ENCODE measurements around the gene SNRNP35. TPM values are rescaled to one million over a fixed set of nuclear protein-coding genes. Genes with fewer than 3 reads are reported as not detected.
A peak's percentile ranks its signal among the peaks of the same experiment; 100 is the strongest.
"Not testable (repeated sequence)": the region's sequence is repeated elsewhere in the genome, so short reads cannot be mapped to it uniquely, and the experiment has no call there.

SNRNP35 gene
- total RNA-seq, 2 experiments from 2014 or later, result 26.2 to 28.6 TPM

DNA sequence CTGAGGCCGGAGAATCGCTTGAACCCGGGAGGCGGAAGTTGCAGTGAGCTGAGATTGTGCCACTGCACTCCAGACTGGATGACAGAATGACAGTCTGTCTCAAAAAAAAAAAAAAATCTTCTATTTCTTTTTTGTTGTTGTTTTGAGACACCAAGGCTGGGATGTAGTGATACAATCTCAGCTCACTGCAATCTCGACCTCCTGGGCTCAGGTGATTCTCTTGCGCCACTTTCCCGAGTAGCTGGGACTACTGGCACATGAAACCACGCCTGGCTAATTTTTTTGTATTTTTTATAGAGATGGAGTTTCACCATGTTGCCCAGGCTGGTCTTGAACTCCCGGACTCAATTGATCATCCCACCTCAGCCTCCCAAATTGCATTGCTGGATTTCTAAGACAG, 7.3 kb upstream of the SNRNP35 start:
- Mint-ChIP-seq H3K36me3 (ENCODE audit: low read depth) (peaks cover 5% of the 10 kb centered on the region), H3K4me3 (no peak overlapping the region), H3K27me3 (no peaks in the 10 kb centered on the region), H3K27ac (peak overlapping the region; percentile 19), H3K9me3 (no peaks in the 10 kb centered on the region), H3K4me1 (ENCODE audit: low read depth) (peaks cover 23% of the 10 kb centered on the region)
- H3K27me3 ChIP-seq (ENCODE audit: control insufficient read depth in 1 of 2, insufficient read depth in 2 of 2, low read length in 2 of 2), result no peaks in the 10 kb centered on the region
- ATAC-seq (ENCODE audit: poor library complexity) (no peak), DNase-seq (no peak)
- H3K36me3 ChIP-seq (ENCODE audit: insufficient read depth, low read length), result peaks cover 3% of the 10 kb centered on the region
- peaks cover 31% of the 10 kb centered on the region for H3K4me1 ChIP-seq (ENCODE audit: insufficient read depth, low read length)
- ChIA-PET CTCF (no interaction called here), POLR2A (interaction anchor here (1.5 to 3.6 kb wide), 2 partner anchors 13 to 19 kb away, joined by 3 to 43 read pairs; partner anchors contain the start of gene RILPL2)
- TF ChIP-seq CTCF (IDR thresholded peaks at IDR 0.05), result no peak
- intact Hi-C loops (cut with DNase I, micrococcal nuclease), result no loop called here
- no peak overlapping the region for H3K27ac ChIP-seq (ENCODE audit: low read depth in 1 of 2, low read length in 2 of 2)
- no peak overlapping the region for H3K4me3 ChIP-seq (ENCODE audit: low read length)
- no peaks in the 10 kb centered on the region for H3K9me3 ChIP-seq (ENCODE audit: control insufficient read depth in 1 of 2, insufficient read depth in 1 of 2, low read length in 2 of 2)

DNA sequence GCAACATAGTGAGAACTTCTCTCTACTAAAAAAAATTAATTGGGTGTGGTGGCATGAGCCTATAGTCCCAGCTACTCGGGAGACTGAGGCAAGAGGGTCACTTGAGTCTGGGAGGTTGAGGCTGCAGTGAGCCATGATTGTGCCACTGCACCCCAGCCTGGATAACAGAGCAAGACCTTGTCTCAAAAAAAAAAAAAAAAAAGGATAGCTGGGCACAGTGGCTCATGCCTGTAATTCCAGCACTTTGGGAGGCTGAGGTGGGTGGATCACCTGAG, 5.7 kb upstream of the SNRNP35 start:
- CTCF ChIA-PET, result interaction anchor here (0.6 to 1.2 kb wide), 3 partner anchors 16 to 930 kb away, joined by 3 to 4 read pairs (median 3); no protein-coding TSS in a partner anchor
- ATAC-seq (ENCODE audit: poor library complexity); H3K27me3 ChIP-seq (ENCODE audit: control insufficient read depth in 1 of 2, insufficient read depth in 2 of 2, low read length in 2 of 2); H3K27ac ChIP-seq (ENCODE audit: low read depth in 1 of 2, low read length in 2 of 2); DNase-seq; H3K36me3 Mint-ChIP-seq (ENCODE audit: low read depth); H3K4me3 ChIP-seq (ENCODE audit: low read length); H3K27ac Mint-ChIP-seq; H3K27me3 Mint-ChIP-seq; H3K36me3 ChIP-seq (ENCODE audit: insufficient read depth, low read length); intact Hi-C loops (cut with DNase I, micrococcal nuclease); H3K9me3 Mint-ChIP-seq; H3K9me3 ChIP-seq (ENCODE audit: control insufficient read depth in 1 of 2, insufficient read depth in 1 of 2, low read length in 2 of 2); H3K4me3 Mint-ChIP-seq: not testable (repeated sequence)
- peaks cover 20% of the 10 kb centered on the region for H3K4me1 ChIP-seq (ENCODE audit: insufficient read depth, low read length)
- H3K4me1 Mint-ChIP-seq (ENCODE audit: low read depth), result peaks cover 16% of the 10 kb centered on the region
- POLR2A ChIA-PET, result interaction anchor here (1.1 to 1.7 kb wide), 3 partner anchors 17 to 87 kb away, joined by 4 to 8 read pairs (median 6); partner anchors contain the start of gene SBNO1

- peak overlapping the region; percentile 4 for H3K4me3 Mint-ChIP-seq
- peaks cover 9% of the 10 kb centered on the region for H3K36me3 Mint-ChIP-seq (ENCODE audit: low read depth)
- ChIA-PET CTCF (interaction anchor here (1.2 kb wide), 1 partner anchor 17 kb away, joined by 4 read pairs; no protein-coding TSS in a partner anchor), POLR2A (no interaction called here)
- no peaks in the 10 kb centered on the region for H3K9me3 ChIP-seq (ENCODE audit: control insufficient read depth in 1 of 2, insufficient read depth in 1 of 2, low read length in 2 of 2)
- no peaks in the 10 kb centered on the region for H3K27me3 Mint-ChIP-seq
- H3K27ac ChIP-seq (ENCODE audit: low read depth in 1 of 2, low read length in 2 of 2), result no peak overlapping the region
- H3K4me1 Mint-ChIP-seq (ENCODE audit: low read depth), result peaks cover 20% of the 10 kb centered on the region
- intact Hi-C loops (cut with DNase I, micrococcal nuclease), result no loop called here
- peaks cover 3% of the 10 kb centered on the region for H3K36me3 ChIP-seq (ENCODE audit: insufficient read depth, low read length)
- H3K9me3 Mint-ChIP-seq, result no peaks in the 10 kb centered on the region
- ATAC-seq (ENCODE audit: poor library complexity) (no peak), DNase-seq (no peak)
- no peak for TF ChIP-seq CTCF (IDR thresholded peaks at IDR 0.05)
- peaks cover 14% of the 10 kb centered on the region for H3K4me1 ChIP-seq (ENCODE audit: insufficient read depth, low read length)
- H3K27me3 ChIP-seq (ENCODE audit: control insufficient read depth in 1 of 2, insufficient read depth in 2 of 2, low read length in 2 of 2), result no peaks in the 10 kb centered on the region
- H3K27ac Mint-ChIP-seq, result peak overlapping the region; percentile 40
- H3K4me3 ChIP-seq (ENCODE audit: low read length), result no peak overlapping the region
These were observed 4.8 kb upstream of the SNRNP35 start for GRCh38 chr12:123453165-123453564.

- Mint-ChIP-seq H3K4me1 (ENCODE audit: low read depth) (peaks cover 40% of the 10 kb centered on the region), H3K27ac (peak overlapping the region; percentile 18), H3K36me3 (ENCODE audit: low read depth) (peaks cover 66% of the 10 kb centered on the region)
- H3K9me3 ChIP-seq (ENCODE audit: control insufficient read depth in 1 of 2, insufficient read depth in 1 of 2, low read length in 2 of 2); H3K9me3 Mint-ChIP-seq; ATAC-seq (ENCODE audit: poor library complexity); CTCF ChIA-PET; H3K27me3 ChIP-seq (ENCODE audit: control insufficient read depth in 1 of 2, insufficient read depth in 2 of 2, low read length in 2 of 2); H3K4me3 Mint-ChIP-seq; H3K27ac ChIP-seq (ENCODE audit: low read depth in 1 of 2, low read length in 2 of 2); H3K4me3 ChIP-seq (ENCODE audit: low read length); DNase-seq; H3K27me3 Mint-ChIP-seq: not testable (repeated sequence)
- POLR2A ChIA-PET, result interaction anchor here (0.6 to 1.0 kb wide), 2 partner anchors 8 to 12 kb away, joined by 3 read pairs; no protein-coding TSS in a partner anchor
- Histone ChIP-seq H3K36me3 (ENCODE audit: insufficient read depth, low read length) (peaks cover 34% of the 10 kb centered on the region), H3K4me1 (ENCODE audit: insufficient read depth, low read length) (peaks cover 40% of the 10 kb centered on the region)
- intact Hi-C loops (cut with DNase I, micrococcal nuclease), result loop anchor here in 1 of 2 experiments (5.0 kb wide), 1 partner anchor 139 kb away; the partner anchor contains the start of gene DDX55
These were observed 5.2 kb downstream of the SNRNP35 start for GRCh38 chr12:123463174-123463573.

Data from CD4-positive, alpha-beta T cell (primary cell).